DND-41 (cell line): ENCODE data around the gene PSEN1.

Experiments used
- ATAC-seq: fragments of 200-7000 bp; cut with Tn5 transposase; 3 replicates; pipeline ENCODE4 v1.9.1; 2021; ENCODE audit warnings: low read depth; ENCODE audit not compliant: insufficient read depth
- DNase-seq: peaks from one replicate; pipeline ENCODE4 v3.0.0-alpha.2; 2020
- H2AFZ ChIP-seq: 2 replicates; pipeline ENCODE4 v1.6.0; 2012; ENCODE audit warnings: low read depth, low read length
- H3K27ac ChIP-seq: 2 replicates; pipeline ENCODE4 v1.5.1; 2012; ENCODE audit warnings: low read length, inconsistent platforms
- H3K27me3 ChIP-seq: fragments of 200-600 bp; sonication (generic); 2 replicates; pipeline ENCODE4 v1.6.0; 2012; ENCODE audit warnings: low read length, mild to moderate bottlenecking, inconsistent platforms; ENCODE audit not compliant: insufficient read depth, poor library complexity
- H3K36me3 ChIP-seq: 2 replicates; pipeline ENCODE4 v1.5.1; 2012; ENCODE audit warnings: low read length, inconsistent platforms; ENCODE audit not compliant: insufficient read depth
- H3K4me1 ChIP-seq: 2 replicates; pipeline ENCODE4 v1.5.1; 2012; ENCODE audit warnings: mild to moderate bottlenecking, low read length; ENCODE audit not compliant: insufficient read depth
- H3K4me2 ChIP-seq: 2 replicates; pipeline ENCODE4 v1.6.0; 2012; ENCODE audit warnings: mild to moderate bottlenecking, moderate library complexity, low read length, inconsistent platforms; ENCODE audit not compliant: insufficient read depth
- H3K4me3 ChIP-seq, 2 experiments: fragments of 200-600 bp in 1 of 2; shearing (Covaris generic) in 1 of 2; 2 replicates each; pipeline ENCODE4 v1.5.1; 2012 to 2016; ENCODE audit warnings: inconsistent platforms in 2 of 2, low read length in 2 of 2, mild to moderate bottlenecking in 2 of 2, low read depth in 1 of 2, moderate library complexity in 1 of 2
- H3K79me2 ChIP-seq: 2 replicates; pipeline ENCODE4 v1.6.0; 2012; ENCODE audit warnings: low read length, inconsistent platforms; ENCODE audit not compliant: insufficient read depth
- H3K9ac ChIP-seq: 2 replicates; pipeline ENCODE4 v1.6.0; 2012; ENCODE audit warnings: low read depth, mild to moderate bottlenecking, inconsistent platforms, low read length, moderate library complexity
- H3K9me3 ChIP-seq: 2 replicates; pipeline ENCODE4 v1.5.1; 2012; ENCODE audit warnings: low read length, moderate library complexity, mild to moderate bottlenecking, inconsistent platforms; ENCODE audit not compliant: insufficient read depth, severe bottlenecking
- H4K20me1 ChIP-seq: 2 replicates; pipeline ENCODE4 v1.6.0; 2012; ENCODE audit warnings: low read length; ENCODE audit not compliant: insufficient read depth
- CTCF ChIP-seq: IDR thresholded peaks from 2 replicates; pipeline ENCODE4 v1.5.1; 2012; ENCODE audit warnings: borderline replicate concordance, low read length, moderate library complexity, mild to moderate bottlenecking; ENCODE audit not compliant: poor library complexity, severe bottlenecking; ENCODE audit errors: extremely low read depth
- EZH2 ChIP-seq: IDR thresholded peaks from 3 replicates; pipeline ENCODE4 v1.6.1; 2012; ENCODE audit warnings: borderline replicate concordance, low read depth, mild to moderate bottlenecking, moderate library complexity, low read length, inconsistent platforms; ENCODE audit not compliant: severe bottlenecking

PSEN1 gene

GRCh38 chr14:73209953-73210352 is 73.6 kb downstream of the PSEN1 start:
- Histone ChIP-seq H3K4me1 (no peaks in the 10 kb centered on the region), H3K27ac (no peak overlapping the region), H3K9ac (no peak overlapping the region), H3K9me3 (peaks cover 15% of the 10 kb centered on the region), H3K4me3 (no peak overlapping the region), H3K4me2 (no peak overlapping the region), H3K79me2 (no peaks in the 10 kb centered on the region), H3K27me3 (no peaks in the 10 kb centered on the region), H2AFZ (no peak overlapping the region), H3K36me3 (peaks cover 72% of the 10 kb centered on the region), H4K20me1 (no peaks in the 10 kb centered on the region)
- ATAC-seq: no peak
- no peak for DNase-seq
- TF ChIP-seq EZH2 (no peak), CTCF (no peak)

- ATAC-seq: no peak
- peaks cover 70% of the 10 kb centered on the region for H3K36me3 ChIP-seq
- H3K27me3 ChIP-seq: no peaks in the 10 kb centered on the region
- H3K4me1 ChIP-seq: no peaks in the 10 kb centered on the region
- TF ChIP-seq CTCF (no peak), EZH2 (no peak)
- H3K9me3 ChIP-seq: peaks cover 15% of the 10 kb centered on the region
- no peak overlapping the region for H2AFZ ChIP-seq
- H4K20me1 ChIP-seq: no peaks in the 10 kb centered on the region
- H3K27ac ChIP-seq: no peak overlapping the region
- no peaks in the 10 kb centered on the region for H3K79me2 ChIP-seq
- DNase-seq: no peak
- no peak overlapping the region for H3K9ac ChIP-seq
- H3K4me2 ChIP-seq: no peak overlapping the region
- H3K4me3 ChIP-seq: no peak overlapping the region
Measured at GRCh38 chr14:73211251-73212040, 75.1 kb downstream of the PSEN1 start.

GRCh38 chr14:73216030-73216429 is 79.7 kb downstream of the PSEN1 start:
- no peak overlapping the region for H3K27ac ChIP-seq
- H3K27me3 ChIP-seq: no peaks in the 10 kb centered on the region
- no peaks in the 10 kb centered on the region; the same call in 1 of the 2 replicates for H4K20me1 ChIP-seq
- TF ChIP-seq EZH2 (no peak), CTCF (no peak)
- H3K9me3 ChIP-seq: no peaks in the 10 kb centered on the region
- no peak overlapping the region for H2AFZ ChIP-seq
- ATAC-seq: no peak
- no peak overlapping the region for H3K9ac ChIP-seq
- no peaks in the 10 kb centered on the region for H3K4me1 ChIP-seq
- H3K79me2 ChIP-seq: no peaks in the 10 kb centered on the region
- H3K36me3 ChIP-seq: peaks cover 64% of the 10 kb centered on the region
- H3K4me3 ChIP-seq: no peak overlapping the region
- H3K4me2 ChIP-seq: no peak overlapping the region
- DNase-seq: no peak

GRCh38 chr14:73217411-73217810 is 81.1 kb downstream of the PSEN1 start:
- H3K9me3 ChIP-seq: no peaks in the 10 kb centered on the region
- no peak for ATAC-seq
- no peaks in the 10 kb centered on the region for H3K4me1 ChIP-seq
- peaks cover 64% of the 10 kb centered on the region for H3K36me3 ChIP-seq
- no peak overlapping the region for H2AFZ ChIP-seq
- no peak overlapping the region for H3K4me3 ChIP-seq
- H3K9ac ChIP-seq: no peak overlapping the region
- TF ChIP-seq EZH2 (no peak), CTCF (no peak)
- no peak overlapping the region for H3K4me2 ChIP-seq
- H3K27ac ChIP-seq: no peak overlapping the region
- no peaks in the 10 kb centered on the region for H3K79me2 ChIP-seq
- H3K27me3 ChIP-seq: no peaks in the 10 kb centered on the region
- no peaks in the 10 kb centered on the region; the same call in 1 of the 2 replicates for H4K20me1 ChIP-seq
- no peak for DNase-seq
